Ovary (tissue), 9 donors: ENCODE results near the gene PTOV1. TPM values are rescaled to one million over a fixed set of nuclear protein-coding genes. Genes with fewer than 3 reads are reported as not detected.

ENCODE experiments used
- DNase-seq, 5 donors: peaks; one replicate each; pipeline ENCODE4 v3.0.0-alpha.2; 2019 to 2020
- H3K27ac ChIP-seq, 2 donors: fragments of 200-600 bp; one replicate each; pipeline versions ENCODE4 v1.5.1 to v1.8.0; 2019 to 2022
- H3K27me3 ChIP-seq: fragments of 200-600 bp; one replicate; pipeline ENCODE4 v1.8.0; 2022
- H3K36me3 ChIP-seq: fragments of 200-600 bp; sonication (generic); one replicate; pipeline ENCODE4 v1.5.1; 2019
- H3K4me1 ChIP-seq: one replicate; pipeline ENCODE4 v1.8.1; 2013; ENCODE audit warnings: mild to moderate bottlenecking, moderate library complexity; ENCODE audit not compliant: insufficient read depth
- H3K4me3 ChIP-seq: fragments of 200-600 bp; sonication (generic); one replicate; pipeline ENCODE4 v1.5.1; 2017
- H3K9me3 ChIP-seq, 2 donors: fragments of 200-600 bp in 1 of 2; sonication (generic) in 1 of 2; one replicate each; pipeline versions ENCODE4 v1.5.1 to v1.8.1; 2013 to 2019; ENCODE audit warnings: mild to moderate bottlenecking in 1 of 2, moderate library complexity in 1 of 2
- CTCF ChIP-seq, 3 donors: fragments of 450-650 bp in 2 of 3; fragments of 200-600 bp in 1 of 3; IDR thresholded peaks; one replicate each; pipeline versions ENCODE4 v1.5.1 to v1.8.0; 2016 to 2022; ENCODE audit warnings: antibody characterized with exemption in 3 of 3, mild to moderate bottlenecking in 1 of 3
- EP300 ChIP-seq: sonication (generic); formaldehyde crosslinking; IDR thresholded peaks from one replicate; pipeline ENCODE4 v1.6.1; 2017; ENCODE audit warnings: antibody characterized with exemption
- POLR2A ChIP-seq: fragments of 450-650 bp; IDR thresholded peaks from one replicate; pipeline ENCODE4 v1.6.1; 2017; ENCODE audit warnings: antibody characterized with exemption, mild to moderate bottlenecking, moderate library complexity
- WGBS, 3 donors: extraction: QIAGEN DNeasy Blood & Tissue Kit in 1 of 3; methylation state at CpG; one replicate each; pipeline versions ENCODE4 v1.1.5 to v1.1.7; 2013 to 2017; 5-methylcytosine and 5-hydroxymethylcytosine counted together
- intact Hi-C, 4 donors: fragments of 100-400 bp; cut with DNase I; formaldehyde crosslinking; loops; one replicate each; pipeline versions ENCODE4 v1.11.0 to v1.15.1; 2022 to 2023
- polyA plus RNA-seq, 2 donors: library from polyadenylated mRNA; stranded (reverse); fragments of 200-250 nt in 1 of 2; fragments of 350-450 nt in 1 of 2; fragmentation: Illumina TruSeq in 1 of 2; extraction: RNeasy Lipid Tissue Mini Kit (QIAGEN cat#74804) in 1 of 2; gene quantifications; one replicate each; pipeline ENCODE4 v1.2.3, GENCODE V29; 2013 to 2014
- total RNA-seq, 7 donors: library from RNA; depleted of rRNA in 2 of 7; stranded (reverse); fragments of >200 nt in 2 of 7; fragmentation: NEBNext Ultra II Directional in 3 of 7; extraction: Animal tissue kit (Norgen Biotek cat#: 25700) in 3 of 7; gene quantifications; one replicate each; pipeline versions ENCODE4 v1.1.0 to v1.2.4, GENCODE V29; 2016 to 2023
- donor health status: DM: no; HTN: no; CAD: no; lungs with moderate emphysema.
- donor health status: DM: no; HTN: no; CAD: no.
- donor health status: Bipolar disorder and iron deficiency.
- donor health status: DM: yes; HTN: yes; CAD: no.
- donor health status: DM: no; HTN: no; CAD: no.
- donor health status: DM: yes; HTN: yes; CAD: no.

The PTOV1 gene
- total and polyA plus RNA-seq, 9 donors, result 22.2 to 256 (median 186) TPM

DNA sequence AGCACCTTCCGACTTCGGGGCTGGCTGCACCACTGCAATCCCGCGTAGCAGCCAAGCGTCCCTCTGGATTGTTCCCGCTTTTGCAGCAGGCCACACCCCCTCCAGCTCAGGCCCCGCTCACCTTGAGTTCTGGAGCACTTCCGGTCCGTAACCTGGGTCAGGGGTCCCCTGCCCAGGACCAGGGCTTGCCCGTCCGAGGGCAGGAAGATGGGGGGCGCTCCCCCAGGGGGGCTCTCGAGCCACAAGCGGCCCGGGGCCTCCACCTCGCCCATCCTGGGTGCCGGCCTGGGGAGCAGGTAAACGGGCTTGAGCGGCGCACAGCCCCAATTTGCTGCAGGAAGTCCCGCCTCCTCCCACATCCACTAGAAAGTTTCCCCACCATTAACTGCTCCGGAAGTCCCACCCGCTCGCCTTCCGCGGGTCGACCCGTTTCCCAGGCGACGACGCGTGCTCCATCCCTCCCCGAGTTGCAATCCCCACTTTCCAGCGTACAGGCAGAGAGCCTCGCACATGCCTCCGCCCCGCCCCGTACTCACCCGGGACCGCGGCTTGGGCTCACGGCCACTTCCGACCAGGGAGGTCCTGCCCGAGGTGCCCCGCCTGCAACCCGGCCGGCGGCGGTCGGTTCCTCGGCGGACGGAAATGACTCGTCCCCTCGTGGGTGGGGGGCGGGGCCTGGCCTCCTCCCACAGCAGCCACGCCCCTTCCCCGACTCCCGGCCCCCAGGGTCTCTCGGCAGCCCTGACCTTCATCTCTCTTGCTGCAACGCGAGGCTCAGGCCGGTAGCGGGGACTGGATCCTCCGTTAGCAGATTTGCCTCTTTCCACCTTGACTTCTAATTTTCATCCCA is 16.2 kb downstream of the PTOV1 start, which contains the start of gene PNKP:
TSS of gene PNKP (minus strand) at position 644 of the 850 bp plus-strand sequence. CDS start at position 272, 372 bp downstream.
- intact Hi-C loops, result no loop called here
- H3K4me1 ChIP-seq, result peaks cover 26% of the 10 kb centered on the region
- no peak for TF ChIP-seq EP300
- TF ChIP-seq POLR2A, result peak; percentile 64
- peak in 1 of 3 donors; percentile 17 for TF ChIP-seq CTCF (IDR thresholded peaks at IDR 0.05)
- H3K27me3 ChIP-seq, result no peaks in the 10 kb centered on the region
- peak within 1 kb of the TSS; percentile 55 to 80 for H3K27ac ChIP-seq
- H3K36me3 ChIP-seq, result no peaks in the 10 kb centered on the region
- WGBS, 3 donors, result 0 to 1% (median 0%) methylated on average over 27 to 65 of the region's 65 CpGs
- H3K9me3 ChIP-seq, result no peaks in the 10 kb centered on the region
- peak; percentile 91 to 94 (median 92) for DNase-seq
- peak within 1 kb of the TSS; percentile 59 for H3K4me3 ChIP-seq

GRCh38 chr19:49869009-49869483 is 18.1 kb downstream of the PTOV1 start:
- Histone ChIP-seq H3K27ac (peak overlapping the region; percentile 75 to 80), H3K27me3 (no peaks in the 10 kb centered on the region), H3K36me3 (no peaks in the 10 kb centered on the region), H3K9me3 (no peaks in the 10 kb centered on the region), H3K4me1 (peaks cover 24% of the 10 kb centered on the region), H3K4me3 (peak overlapping the region; percentile 31)
- DNase-seq, result peak in 1 of 5 donors; percentile 95
- 1 to 2% (median 1%) methylated on average over 13 to 15 of the region's 15 CpGs for WGBS, 3 donors
- TF ChIP-seq CTCF (IDR thresholded peaks at IDR 0.05) (no peak), EP300 (peak; percentile 74), POLR2A (peak; percentile 44)
- intact Hi-C loops, result no loop called here

- H3K27me3 ChIP-seq, result no peaks in the 10 kb centered on the region
- WGBS, 3 donors, result 1 to 2% (median 1%) methylated on average over 45 to 67 of the region's 67 CpGs
- peaks cover 24% of the 10 kb centered on the region for H3K4me1 ChIP-seq
- H3K27ac ChIP-seq, result peak overlapping the region; percentile 72 to 80
- H3K36me3 ChIP-seq, result no peaks in the 10 kb centered on the region
- H3K4me3 ChIP-seq, result peak overlapping the region; percentile 47
- DNase-seq, result peak; percentile 95 to 97 (median 96)
- intact Hi-C loops, result no loop called here
- no peaks in the 10 kb centered on the region for H3K9me3 ChIP-seq
- TF ChIP-seq EP300, result no peak
- TF ChIP-seq CTCF (IDR thresholded peaks at IDR 0.05), result peak in 2 of 3 donors; percentile 63 to 67
- peak; percentile 76 for TF ChIP-seq POLR2A
These were observed 18.7 kb downstream of the PTOV1 start for GRCh38 chr19:49869484-49870308.

DNA sequence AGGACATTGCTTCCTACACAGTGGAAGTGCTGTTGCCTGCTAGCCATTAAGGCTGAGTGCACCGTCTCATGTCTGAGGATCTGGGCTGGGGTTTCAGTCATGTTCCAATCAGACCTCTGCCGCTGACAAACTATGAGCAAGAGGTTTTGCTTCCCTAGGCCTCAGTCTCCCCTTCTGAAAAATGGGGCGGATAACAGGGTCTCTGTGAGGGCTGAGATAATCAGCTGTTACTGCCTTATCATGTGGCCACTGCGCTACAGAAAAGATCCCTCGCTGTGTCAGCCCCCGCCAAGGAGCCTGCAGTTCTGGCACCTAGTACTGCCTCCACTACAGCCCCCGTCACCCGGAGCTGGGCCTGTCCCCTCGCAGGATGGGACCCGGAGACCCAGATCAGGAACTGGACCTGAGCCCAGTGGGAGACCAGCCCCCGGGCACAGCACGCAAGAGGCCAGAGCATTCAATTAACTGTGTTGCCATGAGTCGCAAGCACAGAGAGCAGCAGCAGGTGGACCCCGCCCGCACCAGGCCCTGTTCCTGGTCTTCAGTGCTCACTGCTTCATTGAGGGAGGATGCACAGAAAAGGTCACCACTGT is 19.4 kb downstream of the PTOV1 start:
- Histone ChIP-seq H3K4me3 (peak overlapping the region; percentile 47), H3K36me3 (no peaks in the 10 kb centered on the region), H3K27me3 (no peaks in the 10 kb centered on the region), H3K4me1 (peaks cover 20% of the 10 kb centered on the region), H3K9me3 (no peaks in the 10 kb centered on the region), H3K27ac (peak overlapping the region; percentile 72 to 80)
- TF ChIP-seq EP300 (no peak), POLR2A (no peak), CTCF (IDR thresholded peaks at IDR 0.05) (no peak)
- DNase-seq, result peak in 4 of 5 donors; percentile 58 to 67 (median 60)
- 56 to 72% (median 60%) methylated on average over 15 of the region's 15 CpGs for WGBS, 3 donors
- intact Hi-C loops, result no loop called here
